KOPT-K1 (cell line): ENCODE data around the gene PCDHA3.
"Not testable (repeated sequence)": the region's sequence is repeated elsewhere in the genome, so short reads cannot be mapped to it uniquely, and the experiment has no call there.

Source experiments
- H3K27ac ChIP-seq: fragments of 200-600 bp; sonication (generic); 2 replicates; pipeline ENCODE4 v1.5.1; 2016; ENCODE audit warnings: antibody characterized with exemption, mild to moderate bottlenecking, low read depth, low read length; ENCODE audit not compliant: poor library complexity, severe bottlenecking
- H3K36me3 ChIP-seq: fragments of 200-600 bp; sonication (generic); 2 replicates; pipeline ENCODE4 v1.5.1; 2017; ENCODE audit warnings: antibody characterized with exemption, mild to moderate bottlenecking, low read length, moderate library complexity; ENCODE audit not compliant: insufficient read depth
- H3K9me3 ChIP-seq: fragments of 200-600 bp; sonication (generic); 2 replicates; pipeline ENCODE4 v1.5.1; 2017; ENCODE audit warnings: antibody characterized with exemption, low read length, mild to moderate bottlenecking; ENCODE audit not compliant: insufficient read depth, poor library complexity, severe bottlenecking

Gene PCDHA3

DNA sequence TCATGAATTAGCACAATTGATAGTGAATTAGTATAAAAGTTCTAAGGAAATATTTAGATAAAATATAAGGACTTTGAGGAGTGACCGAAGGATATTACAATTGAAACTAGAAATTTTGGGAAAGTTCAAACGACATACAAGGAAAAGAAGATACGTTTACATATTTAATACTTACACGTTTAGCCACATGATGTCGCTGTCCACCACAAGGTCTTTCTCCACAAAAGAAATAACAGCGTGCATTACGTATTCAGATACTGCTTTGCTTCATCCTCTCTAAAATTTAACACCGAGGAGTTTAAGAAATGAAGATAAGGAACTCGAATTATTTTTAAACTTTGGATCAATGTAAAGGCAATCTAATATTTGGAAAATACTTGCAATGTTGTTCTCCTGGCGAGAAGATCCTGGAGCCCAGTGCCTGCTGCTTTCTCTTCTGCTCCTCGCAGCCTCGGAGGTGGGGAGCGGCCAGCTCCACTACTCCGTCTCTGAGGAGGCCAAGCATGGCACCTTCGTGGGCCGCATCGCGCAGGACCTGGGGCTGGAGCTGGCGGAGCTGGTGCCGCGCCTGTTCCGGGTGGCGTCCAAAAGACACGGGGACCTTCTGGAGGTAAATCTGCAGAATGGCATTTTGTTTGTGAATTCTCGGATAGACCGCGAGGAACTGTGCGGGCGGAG lies at the start of gene PCDHA3:
PCDHA3 (plus strand) TSS at position 242 of the 678 bp plus-strand sequence.
- H3K9me3 ChIP-seq = no peaks in the 10 kb centered on the region
- H3K36me3 ChIP-seq = no peaks in the 10 kb centered on the region
- no peak within 1 kb of the TSS for H3K27ac ChIP-seq

DNA sequence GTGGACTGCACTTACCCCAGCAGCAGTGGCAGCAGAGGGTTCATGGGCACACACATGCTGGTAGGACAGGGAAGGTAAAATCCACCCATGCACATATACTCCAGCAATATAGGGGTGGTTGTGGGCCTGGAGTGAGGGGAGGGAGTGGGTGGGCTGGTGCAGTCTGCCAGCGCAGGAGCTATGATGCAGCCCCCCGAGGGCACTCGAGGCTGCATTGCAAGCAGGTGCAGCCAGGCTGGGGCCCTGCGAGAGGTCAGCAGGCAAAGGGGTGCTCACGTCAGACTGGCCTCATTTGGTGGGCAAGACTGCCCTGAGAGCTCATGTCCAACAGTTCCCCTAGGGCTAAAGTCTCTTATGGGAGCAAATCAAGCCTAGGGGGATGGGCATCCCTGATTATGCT lies 47.3 kb upstream of the PCDHA3 start:
- Histone ChIP-seq H3K9me3 (peaks cover 23% of the 10 kb centered on the region), H3K36me3 (no peaks in the 10 kb centered on the region), H3K27ac (no peak overlapping the region)

DNA sequence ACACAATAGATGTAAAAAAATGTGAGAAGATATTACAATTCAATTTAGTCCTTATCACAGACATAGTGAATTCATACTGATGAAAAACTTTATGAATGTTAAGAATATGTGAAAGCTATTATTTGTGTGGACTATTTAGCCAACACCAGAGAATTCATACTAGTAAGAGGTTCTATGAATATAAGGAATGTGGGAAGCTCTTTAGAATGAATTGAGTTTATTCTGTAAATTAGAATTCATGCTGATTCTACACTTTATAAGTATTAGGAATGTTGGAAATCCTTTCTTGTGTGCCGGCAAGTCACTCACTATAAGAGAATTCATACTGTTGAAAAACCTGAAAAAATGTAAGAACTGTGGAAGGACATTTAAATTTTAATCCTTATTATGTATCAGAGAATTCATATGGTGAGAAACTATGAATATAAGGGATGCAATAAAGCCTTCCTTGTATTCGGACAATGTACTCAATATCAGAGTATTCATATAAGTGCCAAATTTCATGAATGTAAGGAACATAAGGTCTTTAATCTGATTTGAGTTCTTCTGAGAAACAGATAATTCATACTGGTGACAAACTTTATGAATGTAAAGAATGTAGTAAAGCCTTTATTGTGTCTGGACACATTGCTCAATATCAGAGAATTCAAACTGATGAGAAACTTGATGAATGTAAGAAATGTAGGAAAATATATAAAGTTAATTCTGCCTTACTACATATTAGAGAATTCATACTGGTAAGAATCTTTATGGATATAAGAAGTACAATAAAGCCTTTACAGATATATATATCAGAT lies 36.5 kb upstream of the PCDHA3 start:
- Histone ChIP-seq H3K36me3 (no peaks in the 10 kb centered on the region), H3K27ac (no peak overlapping the region), H3K9me3 (peaks cover 70% of the 10 kb centered on the region)

DNA sequence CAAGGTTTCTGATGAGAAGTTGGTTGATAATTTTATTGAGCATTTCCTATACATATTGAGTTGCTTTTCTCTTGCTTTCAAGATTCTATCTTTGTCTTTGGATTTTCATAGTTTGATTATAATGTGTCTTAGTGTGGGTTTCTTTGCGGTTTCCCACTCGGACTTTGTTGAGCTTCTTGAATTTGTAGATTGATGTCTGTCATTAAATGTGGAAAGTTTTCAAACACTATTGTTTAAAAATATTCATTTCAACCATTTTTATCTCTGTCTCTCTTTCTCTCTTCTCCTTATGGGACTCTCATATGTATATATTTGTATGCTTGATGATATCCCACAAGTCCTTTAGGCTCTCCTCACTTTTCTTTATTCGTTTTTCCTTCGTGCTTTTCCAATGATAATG lies 33.4 kb upstream of the PCDHA3 start:
- no peaks in the 10 kb centered on the region for H3K36me3 ChIP-seq
- H3K27ac ChIP-seq = no peak overlapping the region
- peaks cover 82% of the 10 kb centered on the region for H3K9me3 ChIP-seq

DNA sequence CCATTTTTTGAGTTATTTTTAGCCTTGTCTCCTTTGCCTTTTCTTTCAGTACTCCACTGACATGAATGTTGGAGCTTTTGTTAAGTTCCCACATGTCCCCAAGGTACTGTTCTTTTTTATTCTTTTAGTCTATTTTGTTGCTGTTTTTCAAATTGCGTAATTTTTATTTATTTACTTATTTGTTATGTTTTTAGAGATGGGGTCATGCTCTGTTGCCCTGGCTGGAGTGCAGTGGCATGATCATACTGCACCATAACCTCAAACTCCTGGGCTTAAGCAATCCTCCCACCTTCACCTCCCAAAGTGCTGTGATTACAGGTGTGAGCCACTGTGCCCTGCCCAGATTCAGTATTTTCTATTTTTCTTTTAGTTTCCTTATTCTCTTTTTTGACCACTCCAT lies 20.3 kb upstream of the PCDHA3 start:
- H3K9me3 ChIP-seq = peaks cover 42% of the 10 kb centered on the region
- no peaks in the 10 kb centered on the region for H3K36me3 ChIP-seq
- no peak overlapping the region for H3K27ac ChIP-seq

DNA sequence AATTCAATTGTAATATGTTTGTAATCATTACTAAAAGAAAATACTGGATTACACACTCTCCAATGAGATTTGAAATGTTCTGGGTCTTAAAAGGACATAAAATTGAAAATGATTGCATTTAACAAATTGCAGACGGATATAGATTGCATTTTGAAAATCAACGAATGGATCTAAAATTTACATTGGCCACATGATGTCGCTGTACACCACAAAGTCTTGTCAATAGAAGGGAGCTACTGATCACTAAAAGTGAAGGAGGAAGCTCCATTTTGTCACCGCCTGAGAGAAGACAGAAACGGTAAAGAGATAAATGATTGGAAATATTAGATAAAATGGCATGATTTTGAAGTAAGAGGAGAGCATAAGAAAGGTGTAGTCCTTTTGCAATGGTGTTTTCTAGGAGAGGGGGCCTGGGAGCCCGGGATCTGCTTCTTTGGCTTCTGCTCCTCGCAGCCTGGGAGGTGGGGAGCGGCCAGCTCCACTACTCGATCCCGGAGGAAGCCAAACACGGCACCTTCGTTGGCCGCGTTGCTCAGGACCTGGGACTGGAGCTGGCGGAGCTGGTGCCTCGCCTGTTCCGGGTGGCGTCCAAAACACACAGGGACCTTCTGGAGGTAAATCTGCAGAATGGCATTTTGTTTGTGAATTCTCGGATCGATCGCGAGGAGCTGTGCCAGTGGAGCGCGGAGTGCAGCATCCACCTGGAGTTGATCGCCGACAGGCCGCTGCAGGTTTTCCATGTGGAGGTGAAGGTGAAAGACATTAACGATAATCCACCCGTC lies 14.8 kb upstream of the PCDHA3 start, which contains the start of gene PCDHA1:
PCDHA1 (plus strand) TSS at position 236 of the 782 bp plus-strand sequence.
- Histone ChIP-seq H3K36me3 (no peaks in the 10 kb centered on the region), H3K9me3 (peaks cover 45% of the 10 kb centered on the region), H3K27ac (no peak within 1 kb of the TSS)

DNA sequence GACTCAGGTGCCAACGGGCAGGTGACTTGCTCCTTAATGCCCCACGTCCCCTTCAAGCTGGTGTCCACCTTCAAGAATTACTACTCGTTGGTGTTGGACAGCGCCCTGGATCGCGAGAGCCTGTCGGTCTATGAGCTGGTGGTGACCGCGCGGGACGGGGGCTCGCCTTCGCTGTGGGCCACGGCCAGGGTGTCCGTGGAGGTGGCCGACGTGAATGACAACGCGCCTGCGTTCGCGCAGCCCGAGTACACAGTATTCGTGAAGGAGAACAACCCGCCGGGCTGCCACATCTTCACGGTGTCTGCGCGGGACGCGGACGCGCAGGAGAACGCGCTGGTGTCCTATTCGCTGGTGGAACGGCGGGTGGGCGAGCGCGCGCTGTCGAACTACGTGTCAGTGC lies 13.4 kb upstream of the PCDHA3 start:
- peaks cover 39% of the 10 kb centered on the region for H3K9me3 ChIP-seq
- not testable (repeated sequence) for H3K27ac ChIP-seq, H3K36me3 ChIP-seq

DNA sequence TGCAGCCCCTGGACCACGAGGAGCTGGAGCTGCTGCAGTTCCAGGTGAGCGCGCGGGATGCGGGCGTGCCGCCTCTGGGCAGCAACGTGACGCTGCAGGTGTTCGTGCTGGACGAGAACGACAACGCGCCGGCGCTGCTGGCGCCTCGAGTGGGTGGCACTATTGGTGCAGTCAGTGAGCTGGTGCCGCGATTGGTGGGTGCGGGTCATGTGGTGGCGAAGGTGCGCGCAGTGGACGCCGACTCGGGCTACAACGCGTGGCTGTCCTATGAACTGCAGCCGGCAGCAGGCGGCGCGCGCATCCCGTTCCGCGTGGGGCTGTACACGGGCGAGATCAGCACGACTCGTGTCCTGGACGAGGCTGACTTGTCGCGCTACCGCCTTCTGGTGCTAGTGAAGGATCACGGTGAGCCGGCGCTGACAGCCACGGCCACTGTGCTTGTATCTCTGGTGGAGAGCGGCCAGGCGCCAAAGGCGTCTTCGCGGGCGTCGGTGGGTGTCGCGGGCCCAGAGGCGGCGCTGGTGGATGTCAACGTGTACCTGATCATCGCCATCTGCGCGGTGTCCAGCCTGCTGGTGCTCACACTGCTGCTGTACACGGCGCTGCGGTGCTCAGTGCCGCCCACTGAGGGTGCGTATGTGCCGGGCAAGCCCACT lies 12.9 kb upstream of the PCDHA3 start:
- not testable (repeated sequence) for H3K36me3 ChIP-seq, H3K27ac ChIP-seq
- H3K9me3 ChIP-seq = peaks cover 33% of the 10 kb centered on the region

DNA sequence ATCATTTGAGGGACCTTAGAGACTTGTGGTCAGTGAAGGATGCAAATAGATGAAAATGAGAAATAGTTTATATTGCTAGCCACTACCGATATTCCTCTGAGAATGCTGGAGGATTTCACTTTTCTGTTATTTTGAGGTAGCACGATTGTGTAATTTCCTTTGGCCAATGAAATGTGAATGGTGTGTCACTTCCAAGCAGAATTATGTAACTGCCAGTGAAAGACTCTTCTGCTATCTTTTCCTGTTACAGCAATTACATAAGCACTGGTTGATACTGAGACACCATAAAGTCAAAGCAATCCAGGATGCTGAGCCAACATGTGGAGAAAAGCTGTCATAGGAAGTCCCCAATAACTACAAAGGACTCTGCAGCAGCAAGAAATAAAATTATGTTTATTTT lies 9.8 kb upstream of the PCDHA3 start:
- peaks cover 18% of the 10 kb centered on the region for H3K9me3 ChIP-seq
- H3K27ac ChIP-seq = no peak overlapping the region
- no peaks in the 10 kb centered on the region for H3K36me3 ChIP-seq

DNA sequence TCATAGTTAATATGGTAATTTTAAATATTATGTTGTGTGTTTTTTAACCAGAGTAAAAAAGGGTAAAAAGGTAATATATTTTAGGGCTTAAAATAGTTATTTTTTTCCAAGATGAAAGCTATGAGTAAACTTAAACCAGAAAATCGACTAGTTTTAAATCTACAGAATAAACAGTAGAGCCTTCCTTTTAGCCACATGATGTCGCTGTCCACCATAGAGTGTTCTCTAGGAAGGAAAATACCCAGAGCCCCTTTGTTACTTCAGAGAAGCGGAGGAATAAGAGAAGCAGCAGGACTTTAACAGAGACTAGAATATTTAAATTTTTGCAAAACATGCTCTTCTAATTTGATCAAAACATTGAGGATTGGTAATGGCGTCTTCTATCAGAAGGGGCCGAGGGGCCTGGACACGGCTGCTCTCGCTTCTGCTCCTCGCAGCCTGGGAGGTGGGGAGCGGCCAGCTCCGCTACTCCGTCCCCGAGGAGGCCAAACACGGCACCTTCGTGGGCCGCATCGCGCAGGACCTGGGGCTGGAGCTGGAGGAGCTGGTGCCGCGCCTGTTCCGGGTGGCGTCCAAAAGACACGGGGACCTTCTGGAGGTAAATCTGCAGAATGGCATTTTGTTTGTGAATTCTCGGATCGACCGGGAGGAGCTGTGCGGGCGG lies 6.1 kb upstream of the PCDHA3 start, which contains the start of gene PCDHA2:
PCDHA2 (plus strand) TSS at position 258 of the 664 bp plus-strand sequence.
- no peaks in the 10 kb centered on the region for H3K9me3 ChIP-seq
- H3K36me3 ChIP-seq = no peaks in the 10 kb centered on the region
- no peak within 1 kb of the TSS for H3K27ac ChIP-seq

DNA sequence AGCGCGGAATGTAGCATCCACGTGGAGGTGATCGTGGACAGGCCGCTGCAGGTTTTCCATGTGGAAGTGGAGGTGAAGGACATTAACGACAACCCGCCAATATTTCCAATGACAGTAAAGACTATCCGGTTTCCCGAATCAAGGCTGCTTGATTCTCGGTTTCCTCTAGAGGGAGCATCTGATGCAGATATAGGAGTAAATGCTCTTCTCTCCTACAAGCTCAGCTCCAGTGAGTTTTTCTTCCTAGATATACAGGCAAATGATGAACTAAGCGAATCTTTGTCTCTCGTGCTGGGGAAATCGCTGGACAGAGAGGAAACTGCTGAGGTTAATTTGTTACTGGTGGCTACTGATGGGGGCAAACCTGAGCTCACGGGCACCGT lies 5.6 kb upstream of the PCDHA3 start:
- no peak overlapping the region for H3K27ac ChIP-seq
- no peaks in the 10 kb centered on the region for H3K9me3 ChIP-seq
- no peaks in the 10 kb centered on the region for H3K36me3 ChIP-seq

DNA sequence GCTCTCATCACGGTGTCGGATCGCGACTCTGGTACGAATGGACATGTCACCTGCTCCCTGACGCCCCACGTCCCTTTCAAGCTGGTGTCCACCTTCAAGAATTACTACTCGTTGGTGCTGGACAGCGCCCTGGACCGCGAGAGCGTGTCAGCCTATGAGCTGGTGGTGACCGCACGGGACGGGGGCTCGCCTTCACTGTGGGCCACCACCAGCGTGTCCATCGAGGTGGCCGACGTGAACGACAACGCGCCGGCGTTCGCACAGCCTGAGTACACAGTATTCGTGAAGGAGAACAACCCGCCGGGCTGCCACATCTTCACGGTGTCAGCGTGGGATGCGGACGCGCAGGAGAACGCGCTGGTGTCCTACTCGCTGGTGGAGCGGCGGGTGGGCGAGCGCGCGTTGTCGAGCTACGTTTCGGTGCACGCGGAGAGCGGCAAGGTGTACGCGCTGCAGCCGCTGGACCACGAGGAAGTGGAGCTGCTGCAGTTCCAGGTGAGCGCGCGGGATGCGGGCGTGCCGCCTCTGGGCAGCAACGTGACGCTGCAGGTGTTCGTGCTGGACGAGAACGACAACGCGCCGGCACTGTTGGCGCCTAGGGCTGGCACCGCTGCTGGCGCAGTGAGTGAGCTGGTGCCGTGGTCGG lies 4.7 kb upstream of the PCDHA3 start:
- not testable (repeated sequence) for H3K36me3 ChIP-seq, H3K27ac ChIP-seq, H3K9me3 ChIP-seq

DNA sequence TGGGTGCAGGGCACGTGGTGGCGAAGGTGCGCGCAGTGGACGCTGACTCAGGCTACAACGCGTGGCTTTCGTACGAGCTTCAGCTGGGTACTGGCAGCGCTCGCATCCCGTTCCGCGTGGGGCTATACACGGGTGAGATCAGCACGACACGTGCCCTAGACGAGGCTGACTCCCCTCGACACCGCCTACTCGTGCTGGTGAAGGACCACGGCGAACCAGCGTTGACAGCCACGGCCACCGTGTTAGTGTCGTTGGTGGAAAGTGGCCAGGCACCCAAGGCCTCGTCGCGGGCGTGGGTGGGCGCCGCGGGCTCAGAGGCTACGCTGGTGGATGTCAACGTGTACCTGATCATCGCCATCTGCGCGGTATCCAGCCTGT lies 4.2 kb upstream of the PCDHA3 start:
- H3K36me3 ChIP-seq = no peaks in the 10 kb centered on the region
- H3K9me3 ChIP-seq = no peaks in the 10 kb centered on the region

DNA sequence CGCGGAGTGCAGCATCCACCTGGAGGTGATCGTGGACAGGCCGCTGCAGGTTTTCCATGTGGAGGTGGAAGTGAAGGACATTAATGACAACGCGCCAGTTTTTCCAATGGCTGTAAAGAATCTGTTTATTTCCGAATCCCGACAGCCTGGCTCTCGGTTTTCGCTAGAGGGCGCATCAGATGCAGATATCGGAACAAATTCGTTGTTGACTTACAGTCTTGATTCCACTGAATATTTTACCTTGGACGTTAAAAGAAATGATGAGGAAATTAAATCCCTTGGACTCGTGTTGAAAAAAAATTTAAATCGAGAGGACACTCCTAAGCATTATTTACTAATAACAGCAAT lies 611 bp downstream of the PCDHA3 start:
- Histone ChIP-seq H3K36me3 (no peaks in the 10 kb centered on the region), H3K9me3 (no peaks in the 10 kb centered on the region), H3K27ac (no peak overlapping the region)

More for the DNA sequence above, 4.2 kb upstream of the PCDHA3 start:
- no peak overlapping the region for H3K27ac ChIP-seq
